NOMO-1 treated with DMSO at 0.1 percent for 48 hours (cell line): Measurements from ENCODE around the gene CORIN.
"Not testable (repeated sequence)": the region's sequence is repeated elsewhere in the genome, so short reads cannot be mapped to it uniquely, and the experiment has no call there.

Experiments
- DNase-seq: peaks from one replicate; lab custom pipeline; 2025; ENCODE audit not compliant: unreplicated experiment; lab: John Stamatoyannopoulos, UW

The CORIN gene

DNA sequence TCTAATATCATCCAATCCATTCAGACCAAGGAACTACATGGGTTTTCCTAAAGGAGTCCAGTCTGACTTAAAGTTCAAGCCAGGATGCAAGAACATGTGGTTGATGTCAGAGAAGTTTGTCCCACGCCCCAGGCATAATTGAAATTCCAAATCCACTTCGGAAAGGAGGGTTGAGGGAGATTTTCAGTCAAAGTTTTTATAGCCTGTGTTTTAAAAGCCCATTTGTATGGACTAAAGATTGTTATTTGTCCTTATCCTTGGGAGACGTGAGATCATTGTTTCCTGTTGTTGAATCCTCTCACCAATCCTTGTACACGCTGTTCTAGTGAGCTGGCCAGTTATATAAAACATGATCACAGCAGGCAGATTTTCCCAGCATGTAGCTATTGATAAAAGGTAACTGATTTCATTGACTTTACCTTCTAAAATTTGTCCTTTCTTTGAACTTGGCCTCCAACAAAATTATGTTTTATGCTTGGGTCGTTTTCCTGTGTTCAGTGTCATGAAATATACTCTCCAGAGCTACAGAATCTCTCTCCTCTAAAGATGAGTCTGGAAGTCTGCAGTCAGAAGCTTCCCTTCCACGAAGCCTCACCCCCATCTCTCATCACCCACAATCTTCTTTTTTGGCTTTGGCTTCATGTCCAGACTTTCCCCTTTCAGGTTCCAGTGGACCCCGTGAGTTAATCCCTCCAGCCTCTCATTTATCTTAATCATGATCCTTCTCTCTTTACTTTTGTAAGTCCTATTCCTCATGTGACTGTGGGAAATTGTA, 259.9 kb downstream of the CORIN start:
- DNase-seq: no peak

DNA sequence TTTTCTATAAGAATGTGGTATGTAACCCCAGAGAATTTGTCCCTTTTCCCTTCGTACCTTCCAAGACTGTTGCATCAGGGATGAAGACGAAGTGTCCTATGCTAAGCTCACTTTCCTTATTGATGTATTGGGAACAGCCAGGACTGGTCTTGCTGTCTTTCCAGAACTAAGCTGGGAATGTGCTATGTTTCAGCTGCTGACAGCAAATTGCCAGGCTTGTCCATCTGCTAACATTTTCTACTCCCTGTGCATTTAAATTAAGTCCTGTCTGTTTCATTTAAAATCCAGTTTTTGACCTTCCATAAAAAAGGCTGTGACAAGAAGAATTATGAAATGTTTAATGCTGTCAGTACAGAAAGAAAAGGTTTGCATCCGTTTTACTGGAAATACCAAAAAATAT, 264.9 kb downstream of the CORIN start:
- no peak for DNase-seq

DNA sequence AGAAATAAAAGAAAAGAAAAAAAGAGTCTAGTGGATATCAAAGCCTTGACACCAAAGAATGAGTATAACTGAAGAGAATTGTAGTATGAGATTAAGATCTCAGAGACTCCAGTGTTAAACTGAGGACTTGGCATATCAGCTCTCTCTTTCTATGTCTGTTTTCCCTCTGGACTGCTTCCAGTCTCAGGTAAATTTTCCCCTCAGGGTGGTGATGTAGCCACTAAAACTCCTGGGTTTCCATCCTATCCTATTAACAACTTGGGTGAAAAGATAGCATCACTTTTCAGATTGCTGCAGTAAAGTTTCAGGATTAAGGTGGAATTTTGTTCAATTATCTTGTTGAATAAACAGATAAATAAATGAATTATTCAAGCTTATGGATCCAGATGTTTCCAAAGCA, 267.1 kb downstream of the CORIN start:
- DNase-seq: no peak

DNA sequence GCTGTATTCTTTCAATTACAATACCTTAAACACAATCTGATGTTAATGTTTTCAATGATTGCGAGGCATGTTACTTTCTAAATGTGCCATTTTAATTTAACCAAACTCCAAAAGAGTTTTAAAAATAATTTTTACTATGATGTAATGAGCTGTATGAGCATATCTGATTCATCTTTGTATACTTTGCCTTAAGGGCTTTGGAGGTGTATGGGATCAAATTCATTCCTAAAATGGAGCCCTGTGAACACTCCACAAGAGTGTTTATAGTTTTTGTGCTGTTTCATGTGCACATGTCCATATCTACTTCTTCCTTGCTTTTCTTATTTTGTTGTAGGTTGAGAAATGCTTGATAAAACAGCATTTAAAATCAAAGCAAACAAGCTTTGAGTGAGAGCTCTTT, 270.4 kb downstream of the CORIN start:
- DNase-seq: no peak

DNA sequence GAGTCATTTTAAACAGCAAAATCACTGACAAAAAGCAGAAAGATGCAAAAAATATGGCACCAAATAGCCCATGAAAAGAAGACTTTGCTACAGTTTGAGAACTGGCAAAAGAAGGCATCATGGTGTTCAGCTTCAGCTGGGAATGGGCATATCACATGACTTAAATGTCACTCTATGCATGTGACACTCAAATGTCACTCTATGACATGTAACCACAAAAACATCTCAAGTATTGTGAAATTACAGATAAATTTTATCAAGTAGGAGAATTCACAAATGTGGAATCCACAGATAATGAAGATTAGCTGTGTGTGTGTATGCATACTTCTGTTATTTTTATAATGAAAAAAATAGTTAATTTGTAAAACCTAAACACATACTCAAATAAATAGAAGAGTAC, 270.9 kb downstream of the CORIN start:
- no peak for DNase-seq

DNA sequence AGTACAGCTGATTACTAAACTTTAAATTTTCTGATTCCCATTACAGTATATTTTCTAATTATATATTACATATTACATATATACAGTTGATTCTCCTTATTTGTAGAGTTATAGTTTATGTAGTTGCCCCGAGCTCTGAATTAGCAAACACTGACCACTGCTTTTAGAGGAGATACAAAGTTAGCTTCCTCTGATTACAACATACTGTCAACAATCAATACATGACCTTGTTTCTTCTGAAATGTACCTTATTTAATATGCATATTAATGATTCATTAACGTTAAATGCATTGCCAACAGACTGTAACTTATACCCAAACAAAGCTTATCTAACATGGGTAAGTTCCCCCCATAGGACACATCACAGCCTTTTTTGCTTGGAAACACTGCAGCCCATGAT, 271.3 kb downstream of the CORIN start:
- no peak for DNase-seq

DNA sequence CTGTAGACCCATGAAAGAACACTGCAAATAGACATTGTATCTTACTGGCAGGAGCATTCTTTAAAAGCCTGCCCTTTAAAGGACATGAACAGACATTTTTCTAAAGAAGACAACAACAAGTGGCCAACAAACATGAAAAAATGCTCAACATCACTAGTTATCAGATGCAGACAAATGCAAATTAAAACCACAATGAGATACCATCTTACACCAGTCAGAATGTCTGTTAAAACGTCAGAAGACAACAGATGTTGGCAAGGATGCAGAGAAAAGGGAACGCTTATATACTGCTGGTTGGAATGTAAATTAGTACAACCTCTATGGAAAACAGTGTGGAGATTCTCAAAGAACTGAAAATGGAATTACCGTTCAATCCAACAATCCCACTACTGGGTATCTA, 275.6 kb downstream of the CORIN start:
- no peak for DNase-seq

DNA sequence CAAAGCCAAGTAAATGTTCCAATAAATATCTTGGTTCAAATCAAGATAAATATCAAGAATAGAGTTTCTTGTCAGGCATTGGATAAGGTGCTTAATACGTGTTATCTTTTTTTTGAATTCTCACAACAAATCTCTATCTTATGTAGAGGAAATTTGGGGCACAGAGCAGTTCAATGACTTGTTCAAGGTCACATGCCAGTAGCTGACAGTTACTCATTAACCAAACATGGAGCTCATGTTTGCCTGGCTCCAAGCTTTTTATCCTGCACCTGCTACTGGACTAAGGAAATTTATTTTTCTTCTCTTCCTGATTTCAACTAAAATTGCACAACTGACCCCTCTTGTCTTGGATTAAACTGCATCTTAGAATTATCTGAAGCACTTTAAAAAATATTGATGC, 276.5 kb downstream of the CORIN start:
- DNase-seq: no peak

DNA sequence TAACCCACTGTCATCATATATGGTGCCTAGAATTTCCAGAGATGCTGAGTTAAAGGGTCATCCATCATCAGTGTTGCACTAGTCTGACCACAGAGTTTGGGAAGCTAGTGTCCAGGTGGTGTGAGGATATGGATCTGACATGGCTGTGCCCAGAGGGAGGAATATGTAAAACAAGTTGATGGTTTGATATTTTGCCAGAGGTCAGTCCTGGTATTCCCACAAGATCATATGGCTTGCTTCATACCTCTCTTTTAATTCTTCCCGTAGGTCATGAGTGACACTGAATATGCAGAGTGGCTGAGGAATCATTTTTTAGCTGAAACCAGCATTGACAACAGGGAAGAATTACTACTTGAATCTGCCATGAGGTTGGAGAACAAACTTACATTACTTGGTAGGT, 277.2 kb downstream of the CORIN start:
- DNase-seq: no peak

DNA sequence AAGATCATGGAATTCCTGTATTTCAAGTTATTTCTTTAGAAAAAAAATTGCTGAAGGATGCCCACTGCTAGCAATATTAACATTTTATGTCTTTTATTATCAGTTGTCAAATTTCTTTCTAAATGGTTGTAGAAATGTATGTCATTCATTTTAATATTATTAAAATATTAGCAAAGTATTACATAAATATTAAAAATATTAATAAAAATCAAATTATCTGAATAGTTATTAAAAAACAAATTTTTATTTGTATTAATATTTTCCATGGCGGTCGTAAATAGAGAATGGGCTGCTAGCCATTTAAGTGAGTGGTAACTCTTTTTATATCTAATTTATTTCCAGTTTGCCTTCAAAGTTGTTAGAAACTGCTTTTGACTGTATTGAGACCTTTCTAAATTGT, 280.6 kb downstream of the CORIN start:
- no peak for DNase-seq

DNA sequence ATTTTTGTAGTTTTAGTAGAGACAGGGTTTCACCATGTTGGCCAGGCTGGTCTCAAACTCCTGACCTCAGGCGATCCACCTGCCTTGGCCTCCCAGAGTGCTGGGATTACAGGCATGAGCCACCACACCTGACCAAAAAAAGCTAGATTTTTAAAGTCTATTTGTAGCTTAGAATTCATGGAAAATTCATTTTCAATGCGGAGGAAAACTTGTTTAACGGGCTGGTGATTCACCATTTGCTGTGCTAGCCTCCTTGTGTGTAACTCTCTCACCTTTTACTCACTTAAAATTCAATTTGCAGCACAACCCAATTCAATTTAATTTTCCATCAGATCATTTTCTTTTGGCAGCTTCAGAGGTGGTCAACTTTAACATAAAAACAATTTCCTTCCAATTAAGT, 281.9 kb downstream of the CORIN start:
- DNase-seq: not testable (repeated sequence)

DNA sequence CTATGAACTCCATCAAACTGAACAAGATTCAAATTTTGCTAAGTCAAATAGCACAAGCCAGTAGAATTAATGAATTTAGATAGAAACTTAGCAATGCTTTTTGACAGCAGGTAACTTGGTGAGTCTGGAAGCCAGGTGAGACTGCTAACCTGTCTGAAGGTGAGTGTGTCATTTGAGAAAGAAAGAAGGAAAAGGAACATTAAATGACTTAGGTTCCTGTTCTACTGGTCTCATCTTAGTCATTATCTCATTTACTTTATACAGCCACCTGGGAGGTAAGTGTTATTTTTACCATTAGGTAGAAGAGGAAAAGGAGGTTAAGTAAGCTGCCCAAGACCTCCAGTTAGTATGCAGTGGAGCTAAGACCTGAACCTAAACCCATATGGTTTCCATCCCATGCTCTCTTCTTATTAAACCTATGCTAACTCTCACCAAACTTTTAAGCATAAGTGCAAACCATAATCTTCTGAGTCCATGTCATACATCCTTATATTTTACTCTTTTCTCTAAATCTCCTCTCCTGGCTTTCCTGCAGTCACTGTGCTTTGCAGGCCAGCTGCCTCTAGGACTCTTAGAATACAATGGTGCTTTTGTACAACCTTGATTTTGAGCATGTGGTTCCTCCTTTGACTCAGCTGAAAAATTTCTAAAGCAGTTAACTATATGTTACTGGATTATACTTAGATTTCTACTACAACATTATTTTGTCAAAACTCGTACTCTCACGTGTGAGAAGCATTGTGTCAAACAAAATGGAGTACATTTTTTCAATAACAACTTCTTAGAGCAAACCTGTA, 284.3 kb downstream of the CORIN start:
- no peak for DNase-seq

DNA sequence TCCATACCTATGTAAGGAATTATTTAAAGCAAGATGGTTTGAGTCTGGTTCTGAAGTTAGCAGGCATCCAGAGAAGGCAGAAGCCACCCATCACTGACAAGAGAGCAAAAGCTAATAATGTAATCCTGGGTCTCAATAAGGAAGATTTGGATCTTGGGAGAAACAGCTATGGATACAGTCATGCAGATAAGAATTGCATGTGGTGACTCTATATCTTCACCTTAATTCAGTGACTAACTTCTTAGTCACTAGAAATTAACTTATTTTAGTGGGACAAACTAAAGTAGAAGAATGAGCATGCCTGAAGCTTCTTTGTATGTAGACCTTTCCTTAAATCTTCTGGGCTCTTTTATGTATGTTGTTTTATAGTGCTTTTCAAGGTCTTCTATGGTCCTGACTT, 286.2 kb downstream of the CORIN start:
- no peak for DNase-seq

DNA sequence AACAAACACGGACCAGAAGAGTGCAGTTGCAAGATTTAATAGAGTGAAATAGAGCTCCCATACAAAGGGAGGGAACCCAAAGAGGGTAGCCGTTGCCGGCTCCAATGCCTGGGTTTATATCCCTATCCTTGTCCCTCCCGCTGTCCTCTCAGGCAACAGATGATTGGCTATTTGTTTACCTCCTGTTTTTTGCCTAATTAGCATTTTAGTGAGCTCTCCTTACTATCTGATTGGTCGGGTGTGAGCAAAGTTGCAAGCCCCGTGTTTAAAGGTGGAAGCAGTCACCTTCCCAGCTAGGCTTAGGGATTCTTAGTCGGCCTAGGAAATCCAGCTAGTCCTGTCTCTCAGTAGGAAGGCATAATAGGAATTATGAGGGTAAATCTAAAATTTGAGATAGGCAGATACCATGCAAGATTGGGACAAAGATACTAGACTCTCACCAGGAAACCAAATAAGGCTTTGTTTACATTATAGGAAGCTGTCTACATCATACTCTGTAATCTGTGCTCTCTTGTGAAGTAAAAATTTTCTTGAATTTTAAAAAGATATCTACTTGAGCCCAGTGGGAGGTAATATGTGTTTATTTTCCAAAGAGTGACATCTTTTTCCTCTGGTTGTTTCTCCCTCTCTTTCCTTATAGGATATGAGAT, 286.8 kb downstream of the CORIN start:
- DNase-seq: no peak

DNA sequence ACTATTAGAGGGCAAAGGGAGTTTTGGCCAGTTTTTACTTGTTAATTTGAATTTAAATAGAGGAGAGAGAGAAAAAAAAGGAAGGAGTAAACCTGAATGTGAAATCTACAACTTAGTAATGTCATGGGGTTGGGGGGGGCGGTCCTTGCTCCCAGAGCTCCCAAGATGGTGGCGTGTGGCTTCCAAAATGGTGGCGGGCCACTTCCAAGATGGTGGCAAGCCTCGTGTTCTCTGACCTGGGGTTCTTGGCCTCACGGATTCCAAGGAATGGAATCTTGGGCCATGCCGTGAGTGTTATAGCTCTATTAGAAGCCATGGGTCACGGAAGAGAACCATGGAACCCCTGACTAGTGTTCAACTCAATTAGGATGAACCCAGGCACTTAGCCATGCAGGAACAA, 287.5 kb downstream of the CORIN start:
- not testable (repeated sequence) for DNase-seq
